ENCODE results near the gene GPD1.

- TF ChIP-seq CTCF (IDR thresholded peaks at IDR 0.05; ENCODE audit: low read length) (no peak), EZH2 (IDR thresholded peaks at IDR 0.05; ENCODE audit: borderline replicate concordance, low read length) (no peak)
These were observed 34.3 kb upstream of the GPD1 start for GRCh38 chr12:50069539-50069938.
